GM21360 (cell line): ENCODE results near the gene SMC1B.
A peak's percentile ranks its signal among the peaks of the same experiment; 100 is the strongest.
"Not testable (repeated sequence)": the region's sequence is repeated elsewhere in the genome, so short reads cannot be mapped to it uniquely, and the experiment has no call there.

Experiments used
- ATAC-seq: cut with Tn5 transposase; IDR thresholded peaks from one replicate; pipeline ENCODE4 v1.9.1; 2021; ENCODE audit warnings: mild to moderate bottlenecking, moderate library complexity; ENCODE audit not compliant: unreplicated experiment

Gene SMC1B

DNA sequence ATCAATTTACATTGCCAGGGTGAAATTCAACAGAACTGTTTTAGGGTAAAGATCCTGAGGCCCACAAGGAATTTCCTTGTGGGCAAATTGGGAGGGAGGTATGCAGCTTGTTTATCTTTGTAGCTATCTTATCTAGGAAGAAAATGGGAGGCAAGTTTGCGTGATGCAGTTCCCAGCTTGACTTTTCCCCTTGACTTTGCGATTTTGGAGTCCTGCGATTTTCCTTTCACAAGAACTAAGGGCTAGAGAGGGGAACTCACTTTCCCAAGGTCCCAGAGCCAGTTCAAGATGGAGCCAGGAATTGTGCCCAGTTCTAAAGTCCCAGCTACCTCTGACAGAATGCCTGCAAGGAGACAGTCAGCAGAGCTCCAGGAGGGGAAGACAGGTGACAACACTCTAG lies 30.8 kb upstream of the SMC1B start:
- no peak for ATAC-seq

DNA sequence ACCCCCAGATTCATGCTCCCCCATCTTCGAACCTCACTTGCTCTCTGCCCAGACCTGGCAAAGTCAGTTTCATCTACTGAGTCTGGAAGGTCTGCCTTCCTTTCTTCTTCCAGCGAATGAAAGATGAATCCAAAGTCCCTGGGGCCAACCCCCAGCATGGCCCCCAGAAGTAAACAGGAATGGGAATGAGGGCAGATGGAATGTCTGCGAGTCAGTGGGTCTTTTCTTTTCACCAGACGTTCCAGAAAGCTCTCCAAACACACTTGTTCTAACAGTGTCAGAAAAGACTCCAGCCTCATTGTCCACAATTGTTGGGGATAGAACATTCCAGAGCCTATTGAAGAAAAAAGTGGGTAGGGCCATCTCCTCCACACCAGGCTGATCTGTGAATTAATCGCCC lies 28.7 kb upstream of the SMC1B start:
- ATAC-seq, result no peak

GRCh38 chr22:45441138-45441537 lies 27.7 kb upstream of the SMC1B start:
- no peak for ATAC-seq

DNA sequence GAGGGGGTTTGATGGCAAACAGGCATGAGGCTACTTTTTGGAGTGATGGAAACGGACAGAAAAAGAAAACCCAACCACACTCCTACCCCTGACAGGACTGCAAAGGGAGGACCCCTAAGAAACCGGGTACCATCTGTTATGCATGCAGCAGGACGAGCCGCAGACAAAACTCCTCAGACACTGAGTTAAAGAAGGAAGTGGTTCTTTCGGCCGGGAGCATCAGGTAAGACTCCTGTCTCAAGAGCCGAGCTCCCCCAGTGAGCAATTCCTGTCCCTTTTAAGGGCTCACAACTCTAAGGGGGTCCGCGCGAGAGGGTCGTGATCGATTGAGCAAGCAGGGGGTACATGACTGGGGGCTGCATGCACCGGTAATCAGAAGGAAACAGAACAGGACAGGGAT lies 27.3 kb upstream of the SMC1B start:
- not testable (repeated sequence) for ATAC-seq

DNA sequence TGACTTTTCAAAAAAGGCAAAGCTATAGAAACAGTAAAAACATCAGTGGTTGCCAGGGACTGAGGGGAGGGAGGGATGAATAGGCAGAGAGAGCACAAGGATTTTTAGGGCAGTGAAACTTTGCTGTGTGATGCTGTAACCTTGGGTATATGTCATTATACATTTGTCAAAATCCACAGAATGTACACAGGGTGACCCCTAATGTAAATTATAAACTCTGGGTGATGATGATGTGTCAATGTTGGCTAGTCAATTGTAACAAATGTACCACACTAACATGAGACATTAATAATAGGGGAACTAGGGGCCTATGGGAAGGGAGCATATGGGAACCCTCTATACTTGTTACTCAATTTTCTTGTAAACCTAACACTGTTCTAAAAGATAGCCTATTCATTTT lies 24.9 kb upstream of the SMC1B start:
- ATAC-seq, result no peak

DNA sequence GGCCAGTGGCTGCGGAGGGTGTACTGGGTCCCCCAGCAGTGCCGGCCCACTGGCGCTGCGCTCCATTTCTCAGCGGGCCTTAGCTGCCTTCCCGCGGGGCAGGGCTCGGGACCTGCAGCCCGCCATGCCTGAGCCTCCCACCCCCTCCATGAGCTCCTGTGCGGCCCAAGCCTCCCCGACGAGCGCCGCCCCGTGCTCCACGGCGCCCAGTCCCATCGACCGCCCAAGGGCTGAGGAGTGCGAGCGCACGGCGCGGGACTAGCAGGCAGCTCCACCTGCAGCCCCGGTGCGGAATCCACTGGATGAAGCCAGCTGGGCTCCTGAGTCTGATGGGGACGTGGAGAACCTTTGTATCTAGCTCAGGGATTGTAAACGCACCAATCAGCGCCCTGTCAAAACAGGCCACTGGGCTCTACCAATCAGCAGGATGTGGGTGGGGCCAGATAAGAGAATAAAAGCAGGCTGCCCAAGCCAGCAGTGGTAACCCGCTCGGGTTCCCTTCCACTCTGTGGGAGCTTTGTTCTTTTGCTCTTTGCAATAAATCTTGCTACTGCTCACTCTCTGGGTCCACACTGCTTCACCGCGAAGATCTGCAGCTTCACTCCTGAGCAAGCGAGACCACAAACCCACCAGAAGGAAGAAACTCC lies 23.6 kb upstream of the SMC1B start:
- ATAC-seq, result not testable (repeated sequence)

GRCh38 chr22:45435544-45436139 lies 22.2 kb upstream of the SMC1B start:
- ATAC-seq, result peak; percentile 51

GRCh38 chr22:45434981-45435380 lies 21.6 kb upstream of the SMC1B start:
- ATAC-seq, result no peak

DNA sequence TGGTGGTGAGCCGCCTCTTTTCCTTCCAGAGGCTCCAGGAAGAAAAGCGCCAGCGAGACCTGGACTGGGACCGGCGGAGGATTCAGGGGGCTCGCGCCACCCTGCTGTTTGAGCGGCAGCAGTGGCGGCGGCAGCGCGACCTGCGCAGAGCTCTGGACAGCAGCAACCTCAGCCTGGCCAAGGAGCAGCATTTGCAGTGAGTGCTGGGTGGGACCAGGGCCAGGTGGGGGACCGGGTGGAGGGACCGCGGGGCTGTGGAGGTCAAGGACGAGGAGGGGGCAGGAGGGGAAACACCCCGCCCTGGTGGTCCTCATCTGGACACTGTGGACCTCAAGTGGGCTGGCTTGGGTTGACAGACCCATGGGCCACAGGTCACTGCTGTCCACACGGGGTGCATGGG lies 17.5 kb upstream of the SMC1B start:
- ATAC-seq, result no peak

DNA sequence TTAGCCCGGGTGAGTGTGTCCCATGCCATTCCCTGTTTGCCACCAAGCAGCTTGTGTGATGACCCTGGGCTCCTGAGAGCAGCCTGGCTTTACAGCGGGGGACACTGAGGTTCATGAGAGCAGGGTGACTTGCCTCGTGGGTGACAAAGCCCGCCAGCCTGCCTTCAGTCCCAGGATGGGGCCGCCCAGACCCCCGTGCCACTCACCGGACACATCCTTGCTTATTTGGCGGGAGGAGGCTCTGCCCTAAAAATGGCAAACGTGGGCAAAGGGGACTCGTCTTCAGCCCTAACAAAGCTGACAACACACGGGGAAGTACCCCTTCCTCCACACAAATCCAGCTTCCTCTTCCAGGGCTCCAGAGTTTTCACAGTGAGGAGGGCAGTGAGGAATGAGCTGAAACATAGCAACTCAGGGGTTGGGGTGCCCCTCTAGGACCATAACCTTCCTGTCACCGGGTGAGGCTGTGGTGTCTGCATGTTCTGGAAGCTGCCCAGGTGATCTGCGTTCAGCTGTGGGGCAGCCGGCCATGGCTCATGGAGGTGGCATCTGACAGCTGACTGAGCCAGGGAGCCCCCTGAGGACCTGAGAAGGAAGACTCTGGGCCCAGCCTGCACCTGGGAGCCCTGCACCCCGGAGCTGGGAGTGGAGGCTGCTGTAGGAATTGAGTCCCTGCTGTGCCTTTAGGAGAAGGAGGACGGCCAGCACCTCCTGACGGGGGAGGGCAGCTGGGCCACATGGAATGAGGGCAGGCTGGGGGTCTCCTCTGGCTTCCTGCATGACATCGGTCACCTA lies 16.8 kb upstream of the SMC1B start:
- ATAC-seq, result no peak

- no peak for ATAC-seq
Measured at GRCh38 chr22:45429424-45429823, 16.0 kb upstream of the SMC1B start.

GRCh38 chr22:45428391-45429385 lies 15.3 kb upstream of the SMC1B start:
- ATAC-seq, result no peak

DNA sequence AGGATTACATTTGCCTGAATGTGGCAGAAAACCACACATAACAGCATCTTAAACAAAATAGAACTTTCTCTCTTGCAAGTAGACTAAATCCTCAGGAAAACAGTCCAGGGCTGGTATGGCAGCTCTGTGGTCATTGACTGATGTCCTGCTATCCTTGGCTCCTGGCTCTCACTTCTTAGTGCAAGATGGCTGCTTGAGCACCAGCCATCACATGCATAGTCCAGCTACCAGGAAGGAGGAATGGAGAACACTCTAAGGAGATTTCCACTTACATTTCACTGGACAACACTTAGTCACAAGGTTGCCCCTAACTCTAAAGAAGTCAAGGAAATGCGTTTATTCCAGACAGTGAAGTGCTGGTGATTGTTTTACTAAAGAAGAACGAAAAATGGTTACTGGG lies 13.7 kb upstream of the SMC1B start:
- ATAC-seq, result no peak

- ATAC-seq, result no peak
Measured at GRCh38 chr22:45426387-45426786, 13.0 kb upstream of the SMC1B start.

DNA sequence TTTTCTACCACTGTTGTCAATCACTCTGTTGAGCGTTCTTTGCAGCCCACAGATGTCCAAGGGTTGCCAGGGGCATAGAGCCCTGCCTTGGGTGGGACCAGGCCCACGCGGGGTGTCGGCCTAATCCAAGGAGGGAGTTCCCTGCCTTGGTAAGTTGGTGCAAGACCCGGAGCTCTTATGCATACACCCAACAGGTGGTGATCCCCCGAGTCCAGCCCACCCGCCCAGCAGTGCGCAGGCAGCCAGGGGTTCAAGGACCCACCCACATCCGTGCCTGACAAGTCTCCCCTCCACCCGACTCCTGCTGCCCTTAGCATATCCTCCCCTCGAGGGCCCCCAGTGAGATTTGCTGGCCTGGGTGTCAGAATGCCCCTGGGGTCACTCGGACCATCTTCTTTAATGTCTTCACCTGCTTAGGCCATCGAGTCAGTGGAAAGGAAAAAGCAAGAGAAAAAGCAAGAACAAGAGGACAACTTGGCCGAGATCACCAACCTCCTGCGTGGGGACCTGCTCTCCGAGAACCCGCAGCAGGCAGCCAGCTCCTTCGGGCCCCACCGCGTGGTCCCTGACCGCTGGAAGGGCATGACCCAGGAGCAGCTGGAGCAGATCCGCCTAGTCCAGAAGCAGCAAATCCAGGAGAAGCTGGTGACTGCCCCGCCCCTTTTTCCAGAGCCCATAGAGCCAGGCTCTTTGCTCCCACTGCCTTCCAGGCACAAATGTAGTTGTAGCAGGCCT lies 12.3 kb upstream of the SMC1B start:
- ATAC-seq, result no peak

GRCh38 chr22:45425101-45425500 lies 11.7 kb upstream of the SMC1B start:
- ATAC-seq, result no peak

DNA sequence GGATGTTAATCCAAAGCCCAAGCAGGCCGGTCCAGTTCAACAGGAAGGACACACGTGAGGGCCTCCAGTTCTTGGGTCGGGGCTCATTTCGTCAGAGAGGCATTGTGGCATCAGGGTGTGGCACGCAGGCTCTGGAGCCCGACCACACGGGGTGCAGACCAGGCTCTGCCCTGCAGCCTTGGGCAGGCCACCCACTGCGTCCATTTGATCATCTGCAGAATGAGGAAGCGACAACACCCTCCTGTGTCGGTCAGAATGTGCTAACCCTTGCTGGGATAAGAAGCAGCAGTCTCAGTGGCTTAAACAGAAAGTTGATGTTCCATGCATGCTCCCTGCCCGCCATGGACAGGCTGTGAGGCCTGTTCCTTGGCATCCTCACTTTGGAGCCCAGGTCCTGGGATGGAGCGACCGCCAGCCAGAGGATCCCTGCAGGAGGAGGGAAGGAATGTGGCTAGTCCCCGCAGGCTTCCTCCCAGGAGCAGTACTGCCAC lies 10.9 kb upstream of the SMC1B start:
- no peak for ATAC-seq

DNA sequence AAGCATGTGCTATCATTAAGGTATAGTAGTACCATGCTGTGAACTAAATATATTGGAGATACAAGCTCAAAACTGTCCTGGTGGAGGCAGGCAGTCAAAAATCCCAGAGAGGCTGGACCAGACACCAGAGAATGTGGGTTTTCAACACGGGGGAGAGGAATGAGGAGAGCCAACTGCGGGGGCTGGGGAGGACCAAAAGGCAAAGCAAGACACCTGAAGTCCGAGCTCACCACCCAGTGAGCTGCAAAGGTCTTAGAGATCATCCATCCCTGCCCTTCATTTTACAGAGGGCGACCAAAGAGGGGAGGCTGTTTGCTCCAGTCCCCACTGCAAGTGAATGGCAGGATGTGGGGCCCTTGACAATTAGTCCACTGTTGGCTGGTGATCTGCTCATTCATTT lies 10.1 kb upstream of the SMC1B start:
- ATAC-seq, result no peak

DNA sequence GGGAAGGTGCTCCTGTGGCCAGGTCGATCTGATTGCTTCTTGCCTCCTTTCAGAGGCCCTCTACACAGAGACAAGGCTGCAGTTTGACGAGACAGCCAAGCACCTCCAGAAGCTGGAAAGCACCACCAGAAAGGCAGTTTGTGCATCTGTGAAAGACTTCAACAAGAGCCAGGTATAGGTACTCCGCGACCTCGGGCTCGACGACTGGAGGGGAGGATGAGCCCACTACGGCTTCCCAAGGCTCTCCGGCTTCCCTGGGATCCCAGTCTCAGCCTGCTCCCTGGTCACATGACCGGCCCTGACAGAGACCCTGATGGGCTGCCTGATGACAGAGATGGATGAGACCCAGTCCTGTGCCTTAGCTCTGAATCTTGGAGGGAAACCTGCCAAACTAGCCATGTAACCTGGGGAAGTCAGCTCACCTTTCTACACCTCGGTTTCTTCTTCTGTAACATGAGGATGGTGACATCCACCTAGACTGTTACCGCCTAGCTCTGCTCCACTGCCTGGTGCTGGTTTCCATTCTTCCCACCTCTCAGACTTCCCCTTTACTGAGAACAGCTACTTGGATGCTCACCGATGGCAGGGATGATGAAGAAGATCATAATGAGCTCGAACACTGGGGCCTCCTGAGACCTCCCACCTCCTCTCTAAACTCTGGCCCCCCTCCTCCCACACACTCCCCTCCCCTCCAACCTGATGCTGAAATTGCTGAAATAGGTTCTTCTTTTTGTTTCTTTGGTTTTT lies 9.0 kb upstream of the SMC1B start:
- no peak for ATAC-seq
